HG03439 (cell line): ENCODE results near the gene BCL11B.
"Not testable (repeated sequence)": the region's sequence is repeated elsewhere in the genome, so short reads cannot be mapped to it uniquely, and the experiment has no call there.

Experiments
- ATAC-seq: cut with Tn5 transposase; IDR thresholded peaks from one replicate; pipeline ENCODE4 v1.9.1; 2021; ENCODE audit warnings: mild to moderate bottlenecking, moderate library complexity; ENCODE audit not compliant: unreplicated experiment

The BCL11B gene

DNA sequence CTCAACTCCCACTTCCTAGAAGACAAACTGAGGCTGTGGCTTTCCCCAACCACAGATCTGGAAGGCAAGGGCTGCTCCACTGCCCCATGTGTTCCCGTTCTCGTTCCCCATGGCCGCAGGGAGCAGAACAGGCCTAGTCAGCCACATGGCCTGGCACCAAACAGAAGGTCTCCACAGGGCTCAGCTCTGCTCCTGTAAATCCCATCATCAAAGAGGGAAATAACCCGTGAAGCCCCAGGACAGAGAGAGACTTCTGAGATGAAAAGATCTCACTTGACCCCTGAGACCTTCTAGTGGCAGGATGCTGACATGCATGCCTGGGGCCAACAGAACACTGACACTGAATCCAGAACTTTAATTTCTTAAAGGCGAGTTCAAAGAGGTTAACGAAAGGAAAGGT, 68.9 kb downstream of the BCL11B start:
- no peak for ATAC-seq

DNA sequence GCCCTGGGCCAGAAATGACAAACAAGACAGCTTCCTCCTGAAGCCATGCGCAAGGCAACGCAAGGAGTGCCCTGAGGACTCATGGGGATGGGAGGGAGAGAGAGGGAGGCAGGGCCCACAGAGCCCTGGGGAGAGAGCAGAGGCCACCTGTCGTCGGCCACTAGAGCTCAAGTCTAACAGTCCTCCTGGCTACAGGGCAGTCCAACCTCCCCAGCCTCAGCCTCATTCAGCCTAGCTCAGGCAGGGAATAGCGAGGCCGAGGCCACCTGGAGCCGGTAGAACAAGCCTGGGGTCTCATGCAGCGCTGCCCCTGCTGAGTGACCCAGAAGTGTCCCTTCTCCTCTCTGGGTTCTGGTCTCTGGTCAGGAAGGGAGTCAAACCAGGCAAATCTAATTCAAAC, 69.5 kb downstream of the BCL11B start:
- no peak for ATAC-seq

GRCh38 chr14:99201351-99202073, 70.5 kb downstream of the BCL11B start:
- ATAC-seq = no peak

DNA sequence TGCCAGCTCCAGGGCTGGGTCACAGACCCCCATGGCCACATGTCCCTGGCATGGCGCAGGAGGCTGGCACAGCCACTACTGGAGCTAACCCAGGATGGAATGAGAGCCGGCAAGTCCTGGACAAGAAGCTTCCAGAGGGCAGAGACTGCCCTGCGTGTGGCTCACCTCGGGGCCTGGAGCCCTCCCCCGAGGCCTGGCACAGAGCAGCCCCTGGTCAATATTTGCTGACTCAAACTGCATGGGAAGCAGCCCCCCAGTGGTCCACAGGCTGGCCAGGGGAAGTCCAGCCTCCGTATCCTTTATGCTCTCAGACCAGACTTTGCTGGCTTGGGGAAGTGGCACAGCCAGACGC, 71.4 kb downstream of the BCL11B start:
- no peak for ATAC-seq

GRCh38 chr14:99199846-99200653, 71.9 kb downstream of the BCL11B start:
- ATAC-seq = no peak

DNA sequence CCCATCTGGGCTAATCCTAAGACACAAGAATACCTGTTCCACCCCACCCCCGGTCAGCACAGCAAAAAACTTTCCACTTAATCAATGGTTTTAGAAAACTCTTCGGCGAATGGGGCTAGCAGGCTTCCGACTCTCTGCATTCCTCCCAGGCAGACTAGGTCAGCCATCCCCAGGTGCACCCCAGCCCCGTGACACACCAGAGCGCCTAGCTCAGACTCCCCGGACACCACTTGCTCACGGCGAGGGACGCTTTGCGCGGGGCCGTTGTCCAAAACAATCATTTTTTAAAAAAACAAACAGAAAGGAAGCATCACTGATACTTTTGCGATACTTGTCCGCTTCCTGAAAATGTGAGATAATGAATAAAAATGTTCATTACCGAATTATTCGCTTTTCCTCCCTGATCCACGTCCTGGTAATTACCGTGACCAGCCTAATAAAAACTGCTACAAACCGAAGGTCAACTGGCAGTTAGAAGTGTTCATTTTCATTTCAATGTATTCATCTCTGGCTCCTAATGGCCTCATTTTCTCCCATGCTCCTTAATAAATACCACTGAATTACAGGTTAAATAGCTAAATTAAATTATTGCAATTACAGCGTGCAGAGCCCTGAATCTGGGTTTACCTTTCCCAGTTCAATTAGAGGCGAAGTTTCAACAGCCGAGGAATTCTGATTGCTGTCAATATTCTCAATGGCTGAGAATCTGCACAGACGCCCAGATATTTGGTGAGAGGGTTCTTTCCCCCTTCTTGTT, 73.1 kb downstream of the BCL11B start:
- ATAC-seq = no peak

- no peak for ATAC-seq
Observed at GRCh38 chr14:99196310-99196650, 75.7 kb downstream of the BCL11B start.

DNA sequence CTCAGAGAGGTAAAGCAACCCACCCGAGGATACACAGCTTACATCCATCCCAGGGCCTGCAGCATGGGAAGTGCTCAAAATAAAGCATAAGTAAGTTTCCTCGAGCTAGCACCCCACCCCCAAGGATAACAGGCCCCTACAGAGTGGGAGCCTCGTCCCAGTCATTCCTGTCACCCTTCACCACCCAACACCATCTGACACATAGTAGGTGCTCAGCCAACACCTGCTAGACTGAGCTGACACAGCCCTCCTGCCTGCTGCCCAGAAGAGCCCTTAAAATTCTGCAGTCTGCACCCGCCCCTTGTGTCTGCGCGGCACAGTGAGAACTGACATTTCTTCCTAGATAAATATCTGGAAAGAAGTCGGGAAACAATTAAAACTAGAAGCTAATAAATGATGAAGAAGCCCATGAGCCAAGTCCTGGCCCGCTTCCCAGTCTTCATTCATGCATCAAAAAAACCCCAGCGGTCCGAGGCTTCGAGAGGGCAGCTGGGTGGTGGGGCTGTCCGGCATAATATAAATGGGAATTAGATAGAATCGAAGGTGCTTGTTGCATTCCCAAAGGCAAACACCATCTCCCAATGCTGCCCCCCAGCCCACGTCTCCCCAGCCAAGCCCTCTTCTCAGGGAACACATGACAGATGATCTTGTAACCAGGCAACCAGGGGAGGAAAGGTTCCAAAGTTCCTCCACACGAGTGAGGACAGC, 76.2 kb downstream of the BCL11B start:
- ATAC-seq = no peak

DNA sequence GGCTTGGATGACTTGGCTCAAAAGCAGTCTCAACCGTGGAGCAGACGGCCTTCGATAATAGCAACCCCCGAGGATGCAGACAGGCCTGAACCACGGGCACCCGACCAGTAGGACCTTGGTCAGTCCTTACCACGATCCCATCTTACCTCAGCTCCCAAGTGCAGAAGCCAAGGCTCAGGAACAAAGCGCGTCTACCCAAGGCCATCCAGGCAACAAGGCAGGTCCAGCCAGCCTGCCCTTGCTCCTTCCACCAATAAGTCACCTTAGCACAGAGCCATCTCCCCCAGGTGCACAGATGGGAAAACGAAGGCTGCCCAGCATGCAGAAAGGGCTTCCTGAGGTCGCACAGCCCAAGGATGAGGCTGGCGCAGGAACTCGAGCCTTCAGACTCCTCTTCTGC, 77.3 kb downstream of the BCL11B start:
- ATAC-seq = no peak

- ATAC-seq = no peak
Observed at GRCh38 chr14:99194136-99194535, 77.9 kb downstream of the BCL11B start.

- no peak for ATAC-seq
Observed at GRCh38 chr14:99192830-99193229, 79.2 kb downstream of the BCL11B start.

- ATAC-seq = no peak
Observed at GRCh38 chr14:99192028-99192621, 79.9 kb downstream of the BCL11B start.

DNA sequence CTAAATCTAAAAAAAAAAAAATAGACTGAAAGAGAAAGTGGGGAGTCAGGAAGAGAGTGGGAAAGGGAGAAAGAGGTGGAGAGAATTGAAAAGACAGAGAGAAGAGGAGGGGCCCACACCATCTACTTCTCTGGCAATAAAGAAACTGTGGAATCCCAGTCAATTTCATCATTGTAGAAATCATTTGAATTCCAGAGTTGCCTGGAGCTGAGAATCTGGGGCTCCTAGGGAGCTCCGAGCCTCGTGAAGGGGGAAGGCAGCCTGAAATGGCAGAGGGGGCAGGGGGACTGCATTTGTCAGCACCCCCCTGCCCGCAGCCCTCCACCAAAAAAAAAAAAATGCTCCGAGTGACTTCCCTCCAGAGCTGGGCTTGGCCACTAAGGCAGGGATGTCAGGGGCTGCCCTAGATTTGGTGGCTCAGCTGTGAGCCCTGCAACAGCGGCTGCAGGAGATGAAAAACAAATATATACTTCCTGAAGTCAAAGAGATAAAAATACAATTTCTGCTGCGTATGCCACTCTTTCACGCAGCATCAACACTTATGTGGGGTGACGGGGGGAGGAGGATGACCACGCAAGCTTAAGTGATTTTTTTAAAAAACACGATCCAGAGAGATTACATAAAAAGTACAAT, 80.5 kb downstream of the BCL11B start:
- ATAC-seq = no peak

GRCh38 chr14:99190696-99191394, 81.2 kb downstream of the BCL11B start:
- no peak for ATAC-seq

DNA sequence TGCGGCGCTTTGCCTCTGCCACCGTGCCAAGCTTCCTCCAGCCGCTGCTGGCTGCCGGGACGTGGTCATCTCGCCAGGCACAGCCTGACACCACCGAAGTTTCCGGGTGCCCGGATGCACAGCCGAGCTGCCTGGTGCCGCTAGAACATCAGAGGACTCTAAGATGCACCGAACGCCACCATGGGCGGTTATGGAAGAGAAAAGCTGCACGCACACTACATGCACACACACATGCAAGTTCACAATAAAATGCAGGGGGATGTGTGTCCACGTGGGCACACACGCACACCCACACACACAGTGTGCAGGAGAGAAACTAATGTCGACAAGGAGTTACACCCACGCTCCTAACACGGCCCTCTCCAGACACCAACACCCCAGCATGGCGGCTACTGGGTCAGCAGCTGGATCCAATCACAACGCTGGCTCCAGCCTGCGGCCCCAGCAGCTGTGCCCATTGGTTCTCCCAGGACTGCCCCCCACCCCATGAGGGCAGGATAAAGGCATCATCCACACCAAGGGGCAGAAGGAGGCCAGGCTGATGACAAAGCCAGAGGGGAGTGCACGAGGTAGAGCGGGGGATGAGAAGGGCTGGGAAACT, 82.7 kb downstream of the BCL11B start:
- ATAC-seq = no peak

GRCh38 chr14:99188731-99189191, 83.2 kb downstream of the BCL11B start:
- ATAC-seq = no peak

GRCh38 chr14:99187858-99188257, 84.1 kb downstream of the BCL11B start:
- ATAC-seq = no peak

DNA sequence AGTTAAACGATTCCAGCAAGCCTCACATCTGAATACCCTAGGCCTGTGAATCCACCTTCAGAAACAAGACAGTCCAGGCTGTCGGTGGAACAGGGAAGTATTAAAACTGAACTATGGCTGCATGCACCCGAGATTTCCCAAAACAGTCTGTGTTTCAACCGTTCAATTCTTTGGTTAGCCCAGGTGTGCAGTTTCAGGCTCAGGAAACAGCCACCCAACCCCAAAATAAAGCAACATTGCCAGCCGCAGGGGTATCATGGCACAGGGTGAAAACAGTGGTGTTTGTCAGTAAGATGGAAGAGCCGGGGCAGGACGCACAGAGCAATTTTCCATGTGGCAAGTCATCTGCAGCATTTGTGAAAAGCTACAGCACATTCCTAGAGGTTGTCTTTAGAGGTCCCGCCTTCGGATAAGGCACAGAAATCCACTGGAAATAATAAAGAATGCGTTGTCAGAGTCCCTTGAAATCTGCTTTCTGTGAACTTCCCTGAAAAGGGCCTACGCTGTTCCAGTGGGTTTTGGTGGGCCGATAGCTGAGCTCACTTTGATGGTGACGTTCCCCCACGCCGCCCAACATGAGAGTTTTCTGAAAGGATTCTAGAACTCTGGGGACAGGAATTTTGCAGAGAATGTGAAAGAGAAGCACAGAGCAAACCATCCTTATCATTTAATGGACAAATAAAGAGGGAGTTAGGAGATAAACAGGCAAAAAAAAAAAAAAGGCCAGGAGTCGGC, 84.9 kb downstream of the BCL11B start:
- no peak for ATAC-seq

DNA sequence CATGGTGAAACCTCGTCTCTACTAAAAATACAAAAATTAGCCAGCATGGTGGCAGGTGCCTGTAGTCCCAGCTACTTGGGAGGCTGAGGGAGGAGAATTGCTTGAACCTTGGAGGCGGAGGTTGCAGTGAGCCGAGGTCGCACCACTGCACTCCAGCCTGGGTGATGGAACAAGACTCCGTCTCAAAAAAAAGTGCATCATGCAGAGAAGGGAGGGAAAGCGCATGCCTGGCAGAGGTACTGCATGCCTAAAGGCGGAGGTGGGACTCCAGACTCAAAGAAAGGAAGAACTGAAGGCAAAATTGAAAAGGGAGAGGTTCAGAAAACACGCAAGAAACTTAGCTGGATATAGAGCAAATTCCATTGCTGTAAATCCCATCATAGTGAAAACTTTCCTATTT, 85.7 kb downstream of the BCL11B start:
- not testable (repeated sequence) for ATAC-seq
